IMR-90 (cell line): ENCODE measurements around the gene GPC6.

Source experiments
- CEBPB ChIP-seq: IDR thresholded peaks from 2 replicates; pipeline ENCODE4 v1.6.1; 2012; ENCODE audit warnings: low read depth, low read length, improper control_type of control experiment
- CTCF ChIP-seq: conservative IDR thresholded peaks from 2 replicates; pipeline ENCODE4 v1.5.1; 2012; ENCODE audit warnings: mild to moderate bottlenecking, low read depth, low read length, improper control_type of control experiment
- FOS ChIP-seq: fragments of 150-350 bp; IDR thresholded peaks from 2 replicates; pipeline ENCODE4 v1.6.1; 2016; ENCODE audit warnings: low read depth, low read length
- MAFK ChIP-seq: IDR thresholded peaks from 2 replicates; pipeline ENCODE4 v1.6.1; 2012; ENCODE audit warnings: low read depth, low read length, improper control_type of control experiment
- MAZ ChIP-seq: IDR thresholded peaks from 2 replicates; pipeline ENCODE4 v1.6.1; 2012; ENCODE audit warnings: low read depth, mild to moderate bottlenecking, low read length, improper control_type of control experiment, moderate library complexity, borderline replicate concordance
- MXI1 ChIP-seq: IDR thresholded peaks from 2 replicates; pipeline ENCODE4 v1.6.1; 2012; ENCODE audit warnings: low read depth, mild to moderate bottlenecking, low read length, moderate library complexity, borderline replicate concordance
- POLR2A ChIP-seq: IDR thresholded peaks from 2 replicates; pipeline ENCODE4 v1.6.1; 2012; ENCODE audit warnings: mild to moderate bottlenecking, low read depth, low read length
- SMC3 ChIP-seq: fragments of 150-350 bp; IDR thresholded peaks from 2 replicates; pipeline ENCODE4 v1.6.1; 2016; ENCODE audit warnings: low read depth, mild to moderate bottlenecking, antibody characterized with exemption, low read length, moderate library complexity
- USF2 ChIP-seq: fragments of 150-350 bp; IDR thresholded peaks from 2 replicates; pipeline ENCODE4 v1.6.1; 2017; ENCODE audit warnings: mild to moderate bottlenecking, antibody characterized with exemption, low read length, low read depth

GRCh38 chr13:93477238-93477637, 250.6 kb downstream of the GPC6 start:
- TF ChIP-seq CTCF (no peak), MAZ (no peak), USF2 (no peak), POLR2A (no peak), CEBPB (no peak), FOS (no peak), MAFK (no peak), MXI1 (no peak), SMC3 (no peak)
